ENCODE results near the gene UBTF.

- TF ChIP-seq CTCF (IDR thresholded peaks at IDR 0.05): no peak
- no peak for TF ChIP-seq POLR2A (IDR thresholded peaks at IDR 0.05)
- TF ChIP-seq EP300 (IDR thresholded peaks at IDR 0.05): no peak
Observed at GRCh38 chr17:44263345-44263902, 43.9 kb upstream of the UBTF start.
